ENCODE measurements around the gene IGSF3.
"Not testable (repeated sequence)": the region's sequence is repeated elsewhere in the genome, so short reads cannot be mapped to it uniquely, and the experiment has no call there.

- TF ChIP-seq, protein P1, sequence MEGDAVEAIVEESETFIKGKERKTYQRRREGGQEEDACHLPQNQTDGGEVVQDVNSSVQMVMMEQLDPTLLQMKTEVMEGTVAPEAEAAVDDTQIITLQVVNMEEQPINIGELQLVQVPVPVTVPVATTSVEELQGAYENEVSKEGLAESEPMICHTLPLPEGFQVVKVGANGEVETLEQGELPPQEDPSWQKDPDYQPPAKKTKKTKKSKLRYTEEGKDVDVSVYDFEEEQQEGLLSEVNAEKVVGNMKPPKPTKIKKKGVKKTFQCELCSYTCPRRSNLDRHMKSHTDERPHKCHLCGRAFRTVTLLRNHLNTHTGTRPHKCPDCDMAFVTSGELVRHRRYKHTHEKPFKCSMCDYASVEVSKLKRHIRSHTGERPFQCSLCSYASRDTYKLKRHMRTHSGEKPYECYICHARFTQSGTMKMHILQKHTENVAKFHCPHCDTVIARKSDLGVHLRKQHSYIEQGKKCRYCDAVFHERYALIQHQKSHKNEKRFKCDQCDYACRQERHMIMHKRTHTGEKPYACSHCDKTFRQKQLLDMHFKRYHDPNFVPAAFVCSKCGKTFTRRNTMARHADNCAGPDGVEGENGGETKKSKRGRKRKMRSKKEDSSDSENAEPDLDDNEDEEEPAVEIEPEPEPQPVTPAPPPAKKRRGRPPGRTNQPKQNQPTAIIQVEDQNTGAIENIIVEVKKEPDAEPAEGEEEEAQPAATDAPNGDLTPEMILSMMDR (conservative IDR thresholded peaks at IDR 0.05 in 1 of 2, IDR thresholded peaks at IDR 0.05 in 1 of 2; ENCODE audit: low read depth in 1 of 2, low read length in 2 of 2) = not testable (repeated sequence)
- TF ChIP-seq EZH2 (IDR thresholded peaks at IDR 0.05; ENCODE audit: low read length, missing control alignments) = not testable (repeated sequence)
These were observed 49.7 kb downstream of the IGSF3 start for GRCh38 chr1:116617808-116618207.
